Stimulated activated CD4-positive, alpha-beta T cell treated with anti-CD3 and anti-CD28 coated beads, Interleukin-4, amount 100 ng/mL, for 4 hours (primary cell): ENCODE results near the gene SEMA6A.

Experiments
- DNase-seq, 2 experiments: peaks; one replicate each; pipeline ENCODE4 v3.0.0-alpha.2; 2020

Gene SEMA6A

DNA sequence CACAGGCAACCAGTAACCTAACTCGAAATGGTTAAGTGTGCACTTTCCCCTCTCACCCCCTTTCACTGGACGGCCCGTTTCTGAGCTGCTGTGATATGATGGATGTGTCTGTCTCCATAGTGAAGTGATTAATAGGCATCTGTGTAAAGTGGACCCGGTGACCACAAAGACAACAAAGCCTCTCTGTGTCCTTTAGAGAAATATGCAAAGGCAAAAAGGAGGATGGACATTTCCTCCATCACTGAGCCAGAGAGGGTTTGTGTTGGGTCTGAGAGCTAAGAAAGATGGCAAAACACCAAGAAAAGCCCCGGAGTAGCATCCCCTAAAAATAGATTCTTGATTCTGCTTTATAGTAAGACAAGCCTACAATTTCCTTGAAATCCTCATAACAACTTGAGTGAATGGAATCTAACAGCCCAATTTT lies 120.6 kb downstream of the SEMA6A start:
- no peak for DNase-seq

DNA sequence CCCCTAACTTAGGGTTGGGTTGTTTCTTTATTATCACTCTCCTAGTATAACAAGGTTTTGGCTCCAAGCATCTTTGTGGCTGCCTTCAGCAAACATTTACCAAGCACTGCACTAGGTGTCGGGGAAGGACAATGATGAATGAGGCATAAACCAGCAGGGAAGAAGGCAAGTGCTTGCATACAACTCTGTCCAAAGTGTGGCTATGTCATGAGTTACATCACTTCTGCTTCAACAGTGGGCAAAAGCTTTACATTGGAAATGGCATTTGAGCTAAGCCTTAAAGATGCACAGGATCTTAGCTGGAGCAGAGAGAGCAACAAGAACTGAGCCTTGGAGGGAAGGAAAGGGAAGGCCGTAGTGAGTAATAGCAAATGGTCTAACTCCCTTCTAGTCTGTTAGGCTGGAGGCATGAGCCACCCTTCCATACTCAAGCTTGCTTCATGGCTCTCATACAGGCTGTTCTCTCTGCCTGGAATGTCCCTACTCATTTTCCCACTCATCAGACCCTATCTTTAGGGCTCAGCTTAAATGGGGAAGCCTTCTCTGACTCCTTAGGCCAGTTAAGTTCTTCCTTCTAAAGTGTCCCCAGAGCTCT lies 121.8 kb downstream of the SEMA6A start:
- no peak for DNase-seq

DNA sequence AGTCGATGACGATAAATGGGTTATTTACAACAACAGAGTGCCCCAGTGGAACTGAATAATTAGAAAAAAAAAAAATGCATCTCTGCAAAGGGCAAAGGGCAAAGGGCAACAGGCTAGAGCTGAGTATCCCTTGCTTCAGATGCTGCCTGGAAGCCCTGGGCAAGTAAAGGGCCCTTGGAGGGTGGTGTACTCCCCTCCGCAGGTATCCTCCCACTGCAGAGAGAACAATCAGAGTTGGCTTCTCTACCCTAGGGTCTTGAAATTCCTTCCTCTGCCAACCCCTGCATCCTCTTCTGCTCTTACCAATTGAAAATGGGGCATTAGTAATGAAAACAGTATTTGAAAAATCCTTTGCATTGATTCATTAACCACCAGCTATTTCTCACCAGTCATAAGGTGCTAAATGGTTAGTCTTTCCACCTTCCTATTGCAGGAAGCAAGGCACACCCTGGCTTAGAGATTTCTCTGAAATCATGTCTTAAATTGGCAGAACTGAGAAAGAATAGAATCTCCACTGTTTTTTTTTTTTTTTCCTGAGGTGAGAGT lies 122.6 kb downstream of the SEMA6A start:
- DNase-seq, result no peak

DNA sequence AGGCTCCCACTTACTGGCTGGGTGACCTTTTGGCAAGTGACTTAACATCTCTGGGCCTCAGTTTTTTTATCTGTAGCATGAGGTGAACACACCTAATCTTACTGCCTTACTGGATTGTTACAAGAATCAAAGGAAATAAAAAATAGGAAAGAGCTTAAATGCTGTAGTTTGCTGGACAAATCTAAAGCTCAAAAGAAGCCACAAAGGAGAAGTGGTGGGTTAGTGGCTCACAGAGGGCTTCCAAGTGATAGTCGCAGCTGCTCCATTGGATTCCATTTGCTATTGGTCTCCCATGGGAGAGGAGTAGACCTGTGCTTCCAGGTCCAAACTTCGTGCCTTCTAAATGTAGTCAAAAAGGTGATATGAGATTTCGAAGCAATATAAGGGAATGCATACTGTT lies 123.6 kb downstream of the SEMA6A start:
- DNase-seq, result no peak

DNA sequence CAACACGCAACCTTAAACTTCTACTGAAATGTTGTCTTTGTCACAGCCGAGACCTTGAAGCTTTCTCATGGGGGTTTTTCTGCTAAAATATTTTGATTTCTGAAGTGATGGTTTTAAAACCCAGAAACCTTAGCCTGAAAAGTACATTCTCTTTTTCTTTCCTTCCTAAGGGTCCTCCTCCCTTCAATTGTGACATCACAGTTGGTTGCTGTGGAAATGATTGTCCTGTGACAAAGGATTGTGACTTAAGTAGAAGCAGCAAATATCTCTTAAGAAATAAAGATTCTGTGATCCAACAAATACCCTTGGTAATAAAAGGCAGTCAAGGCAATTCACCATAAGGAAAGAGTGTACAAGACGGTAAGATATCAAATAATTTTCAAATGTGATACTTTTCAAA lies 125.2 kb downstream of the SEMA6A start:
- DNase-seq, result no peak

DNA sequence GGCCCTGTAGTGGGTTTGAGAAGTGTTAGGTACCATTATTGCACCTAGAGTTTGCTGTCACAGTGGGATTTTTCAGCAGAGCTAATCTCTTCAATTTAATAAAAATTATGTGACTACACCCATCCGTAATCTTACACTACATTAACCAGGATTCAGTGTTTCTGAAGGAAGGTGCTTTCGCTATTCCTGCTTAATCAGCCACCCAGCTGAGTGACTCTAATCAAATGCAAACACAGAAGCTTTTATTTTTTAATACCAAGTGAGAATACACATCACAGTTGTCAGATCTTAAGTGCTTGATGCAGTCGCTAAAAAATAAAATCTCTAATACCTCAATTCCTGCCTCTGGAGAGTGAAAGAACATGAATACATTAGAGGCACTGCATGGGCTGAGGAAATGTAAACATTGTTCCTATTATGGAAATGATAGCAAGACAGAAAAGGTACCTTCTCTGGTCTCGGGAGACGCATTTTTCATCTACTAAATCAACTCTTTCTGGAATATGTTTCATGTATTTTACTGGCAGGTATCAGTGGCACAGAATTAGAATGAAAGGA lies 125.7 kb downstream of the SEMA6A start:
- no peak for DNase-seq

DNA sequence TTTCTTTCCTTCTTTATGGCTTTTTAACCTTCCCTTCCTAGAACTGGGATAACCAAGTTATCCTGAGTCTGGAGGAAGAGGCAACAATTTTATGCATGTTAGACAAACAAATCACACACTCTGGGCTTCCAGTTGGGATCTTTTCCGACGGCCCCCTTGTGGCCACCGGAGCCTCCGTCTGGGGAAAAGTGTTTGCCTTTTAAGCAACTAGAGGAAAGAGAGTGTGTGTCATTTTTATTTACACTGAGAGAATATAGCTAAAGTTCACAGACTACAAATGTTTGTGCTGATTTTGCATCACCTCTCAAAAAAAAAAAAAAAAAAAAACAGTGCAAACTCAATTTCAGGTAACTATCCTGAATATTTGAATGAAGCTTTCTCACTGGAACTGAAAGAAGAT lies 126.2 kb downstream of the SEMA6A start:
- DNase-seq, result no peak

DNA sequence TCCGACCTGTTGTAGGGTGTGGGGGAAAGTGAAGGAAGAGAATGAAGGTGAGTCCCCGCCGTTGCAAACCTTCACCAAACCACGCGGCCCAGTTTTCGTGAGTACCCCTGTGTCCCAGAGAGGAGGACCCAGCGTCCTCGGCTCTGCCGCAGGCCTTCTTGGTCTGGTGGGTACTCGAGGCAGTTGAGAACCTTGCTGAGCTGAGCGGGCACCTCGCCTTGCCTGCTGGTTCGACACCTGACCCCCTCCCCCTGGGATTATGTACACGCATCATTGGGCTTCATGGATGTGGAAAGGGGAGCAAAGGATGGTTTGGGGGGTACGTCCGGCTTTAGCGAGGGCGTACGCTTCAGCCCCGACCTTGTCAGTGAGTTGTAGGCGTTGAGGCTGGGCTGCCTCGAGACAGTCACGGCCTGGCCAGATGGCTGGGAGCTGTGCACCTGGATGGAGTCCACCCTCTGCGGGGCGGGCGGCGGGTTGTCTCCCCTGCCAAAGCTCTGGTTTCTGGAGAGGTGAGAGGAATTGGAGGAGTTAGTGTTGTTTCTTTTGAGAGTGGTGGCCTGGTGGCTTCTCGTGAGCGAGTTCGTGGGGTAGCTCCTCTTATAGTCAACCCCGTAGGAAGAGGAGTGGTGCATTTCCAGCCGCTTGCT lies 128.1 kb downstream of the SEMA6A start:
- no peak for DNase-seq

DNA sequence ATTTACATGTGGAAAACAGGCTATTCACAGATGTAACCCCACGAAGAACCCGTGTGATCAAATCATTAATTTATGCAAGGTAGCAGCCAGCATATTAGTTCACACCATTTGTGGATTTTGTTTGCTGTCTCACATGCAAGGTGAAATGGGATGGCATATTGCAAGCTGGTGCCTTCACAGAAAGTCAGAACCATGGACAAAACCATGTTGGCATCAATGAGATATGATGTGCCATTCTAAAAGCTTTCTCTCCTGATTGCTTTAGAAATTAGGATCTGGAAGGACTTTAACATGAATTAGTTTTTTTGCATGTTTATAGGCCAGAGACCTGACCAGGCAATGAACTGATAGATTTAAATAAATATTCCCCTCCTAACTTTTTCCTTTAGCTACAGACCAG lies 129.3 kb downstream of the SEMA6A start:
- DNase-seq, result no peak

DNA sequence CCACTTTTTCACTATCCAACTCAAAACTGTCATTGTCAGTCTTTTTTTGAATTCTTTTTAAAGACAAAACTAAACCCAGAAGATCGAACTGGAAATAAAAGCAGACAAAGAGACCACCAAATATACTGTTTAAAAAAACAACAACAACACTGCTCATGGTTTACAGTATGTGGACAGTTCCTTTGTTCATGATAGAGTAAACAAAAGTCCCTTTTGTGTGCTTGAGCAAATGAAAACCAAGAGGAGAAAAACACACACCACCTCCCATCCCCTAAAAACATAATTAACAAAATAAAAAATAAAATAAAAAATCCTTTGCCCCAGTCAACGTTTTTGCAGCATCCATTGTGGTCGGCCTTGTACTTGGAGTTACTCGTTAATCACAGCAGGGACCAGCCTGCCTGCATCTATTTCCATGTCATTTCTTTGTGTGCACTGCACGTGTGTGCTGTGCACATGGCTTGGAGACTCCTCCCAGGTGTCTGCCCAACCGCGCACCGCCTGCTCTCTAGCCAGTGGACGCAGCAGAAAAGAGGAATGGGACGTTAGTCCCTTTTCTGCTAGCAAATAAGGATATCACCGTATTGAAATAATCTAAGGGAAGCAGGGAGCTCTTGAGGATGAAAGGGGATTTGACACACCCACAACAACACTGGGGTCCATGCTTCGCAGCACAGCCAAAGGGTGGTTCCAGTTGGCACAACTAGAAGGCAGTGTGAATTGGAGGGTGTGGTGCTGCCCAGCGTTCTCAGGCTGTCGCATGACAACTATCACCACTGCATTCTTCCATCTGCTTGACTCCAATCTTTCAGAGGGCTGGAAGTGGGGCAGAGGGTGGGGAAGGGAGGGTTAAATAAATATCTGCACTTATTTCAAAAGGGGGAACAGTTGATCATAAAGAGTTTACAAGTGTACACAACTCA lies 130.0 kb downstream of the SEMA6A start:
- no peak for DNase-seq

DNA sequence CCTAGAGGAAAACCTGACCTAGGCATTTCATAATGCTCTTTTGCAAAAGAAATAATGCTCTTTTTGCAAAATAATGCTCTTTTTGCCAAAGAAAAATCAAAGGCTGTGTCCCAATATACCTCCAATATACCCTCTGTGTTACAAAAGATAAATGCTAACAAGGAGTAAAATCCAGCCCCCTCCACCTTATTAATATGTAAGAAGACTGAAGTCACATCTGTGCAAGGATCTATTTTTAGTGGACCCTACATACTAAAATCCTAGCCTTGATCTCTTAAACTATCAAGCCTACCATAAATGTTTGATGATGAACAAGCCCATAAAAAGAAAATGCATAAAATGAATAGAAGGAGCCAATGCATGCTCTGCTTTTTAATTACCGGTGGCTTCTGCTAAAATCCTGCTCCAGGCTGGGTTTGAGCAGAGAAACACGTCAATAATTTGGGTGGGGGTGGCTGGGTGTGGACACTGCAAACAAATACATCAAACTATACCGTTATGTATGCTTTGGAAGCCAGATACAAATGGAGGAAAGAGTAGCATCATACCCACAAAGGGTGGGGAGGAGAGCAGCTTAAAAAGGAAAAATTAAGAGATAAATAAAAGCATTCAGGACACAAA lies 131.6 kb downstream of the SEMA6A start:
- DNase-seq, result no peak

DNA sequence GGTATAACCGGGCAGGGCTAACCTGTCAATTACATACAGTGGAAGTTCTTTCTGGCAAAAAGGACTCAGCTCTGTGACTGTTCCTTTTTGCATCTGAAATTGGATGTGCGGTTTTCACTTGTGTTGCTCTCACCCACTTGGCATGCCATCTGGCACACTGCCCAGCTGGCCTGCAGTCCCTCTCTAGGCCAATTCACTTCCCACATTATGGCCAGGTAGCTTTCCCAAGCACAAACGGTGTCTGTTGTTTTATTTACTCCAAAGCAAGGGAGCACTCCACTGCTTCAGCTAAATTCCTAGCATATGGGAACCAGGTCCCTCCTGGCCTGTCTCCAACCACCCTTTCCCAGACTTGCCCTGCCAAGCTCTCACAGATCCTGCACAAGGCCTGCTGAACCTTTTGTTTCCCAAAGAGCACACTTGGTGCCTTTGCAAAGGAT lies 132.5 kb downstream of the SEMA6A start:
- DNase-seq, result no peak

DNA sequence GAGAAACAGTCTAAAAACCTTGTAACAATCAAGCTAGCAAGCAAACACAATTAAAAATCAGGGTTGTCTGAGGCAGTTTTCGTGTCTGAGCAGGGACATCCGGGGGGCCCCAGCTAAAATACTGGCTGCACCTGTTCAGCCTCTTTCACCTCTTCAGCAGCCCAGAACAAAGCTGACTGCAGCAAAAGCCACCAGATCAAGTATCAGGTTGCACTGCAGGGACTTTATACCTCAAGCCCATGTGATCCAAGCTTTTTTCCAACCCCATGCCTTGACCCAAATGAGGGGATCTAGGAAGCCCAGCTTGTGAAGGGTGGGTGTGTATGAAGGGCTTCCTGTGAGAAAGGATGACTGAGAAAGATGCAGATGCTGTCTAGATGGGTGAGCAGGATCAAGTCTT lies 133.4 kb downstream of the SEMA6A start:
- DNase-seq, result no peak

DNA sequence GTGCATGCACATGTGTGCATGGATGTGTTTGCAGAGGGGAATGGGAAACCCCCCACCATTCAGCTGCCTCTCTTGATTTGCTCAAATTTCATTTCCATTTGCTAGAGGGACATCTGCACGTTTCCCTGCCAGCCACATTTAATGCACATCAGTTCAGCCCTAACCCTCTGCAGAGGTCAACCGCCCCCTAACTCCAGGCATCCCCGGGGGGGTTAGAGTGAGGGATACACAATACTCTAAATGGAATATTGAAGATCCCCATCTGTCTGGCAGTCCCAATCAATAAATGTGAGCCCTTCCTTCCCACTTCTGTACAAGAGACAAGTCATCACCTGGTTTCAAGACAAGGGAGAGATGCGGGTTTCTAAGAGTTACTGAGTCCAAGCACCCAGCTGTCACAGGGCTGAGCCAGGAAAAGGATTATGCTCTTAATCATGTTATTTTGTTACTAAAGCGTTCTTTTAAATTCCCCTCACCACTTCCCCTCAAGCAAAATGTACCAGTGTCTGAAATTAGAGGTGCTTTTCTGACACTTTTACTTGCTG lies 134.1 kb downstream of the SEMA6A start:
- DNase-seq, result no peak

DNA sequence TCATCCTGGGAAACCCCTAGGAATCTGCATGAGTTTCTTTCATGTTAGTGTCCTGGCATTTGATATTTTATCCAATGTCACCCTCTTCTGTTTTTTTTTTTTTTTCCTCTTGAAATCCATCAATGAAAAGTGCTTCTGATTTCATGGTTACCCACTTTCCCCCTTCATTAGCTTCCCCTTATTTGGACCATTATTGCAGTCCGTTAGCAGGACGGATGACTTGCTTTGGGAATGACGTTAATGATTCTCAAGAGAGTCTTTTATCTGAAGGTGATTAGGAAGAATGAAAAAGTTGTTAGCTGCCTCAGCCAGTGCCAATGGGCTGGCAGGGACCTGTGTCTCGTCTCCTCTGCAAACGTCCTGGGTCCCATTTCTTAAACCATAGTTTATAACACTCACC lies 134.7 kb downstream of the SEMA6A start:
- no peak for DNase-seq

DNA sequence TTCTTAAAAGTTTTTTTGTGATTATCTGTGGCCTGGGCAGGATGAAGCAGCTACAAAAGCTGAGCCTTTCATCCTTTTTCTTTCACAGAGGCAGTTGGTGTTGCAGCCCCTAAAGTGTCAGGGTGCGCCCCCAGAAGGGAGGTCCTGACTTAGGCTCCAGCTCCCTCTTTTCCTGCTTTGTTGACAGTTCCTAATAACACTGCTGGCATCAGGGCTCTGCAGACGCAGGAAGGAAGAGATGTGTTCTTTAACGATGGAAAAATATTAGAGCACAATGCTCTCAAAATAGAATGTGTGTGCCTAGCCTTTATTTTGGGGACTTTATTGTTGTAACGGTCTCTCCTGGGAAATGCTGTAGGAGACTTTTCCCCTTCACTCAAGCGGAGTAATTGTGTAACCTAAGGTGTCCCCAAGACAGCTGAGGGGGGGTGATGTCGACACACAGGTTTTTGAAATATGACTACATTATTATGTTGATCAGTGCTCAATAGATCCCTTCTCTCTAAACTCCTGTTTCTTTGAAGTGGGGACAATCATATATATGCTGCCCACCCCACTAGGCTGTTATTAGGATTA lies 135.6 kb downstream of the SEMA6A start:
- no peak for DNase-seq

DNA sequence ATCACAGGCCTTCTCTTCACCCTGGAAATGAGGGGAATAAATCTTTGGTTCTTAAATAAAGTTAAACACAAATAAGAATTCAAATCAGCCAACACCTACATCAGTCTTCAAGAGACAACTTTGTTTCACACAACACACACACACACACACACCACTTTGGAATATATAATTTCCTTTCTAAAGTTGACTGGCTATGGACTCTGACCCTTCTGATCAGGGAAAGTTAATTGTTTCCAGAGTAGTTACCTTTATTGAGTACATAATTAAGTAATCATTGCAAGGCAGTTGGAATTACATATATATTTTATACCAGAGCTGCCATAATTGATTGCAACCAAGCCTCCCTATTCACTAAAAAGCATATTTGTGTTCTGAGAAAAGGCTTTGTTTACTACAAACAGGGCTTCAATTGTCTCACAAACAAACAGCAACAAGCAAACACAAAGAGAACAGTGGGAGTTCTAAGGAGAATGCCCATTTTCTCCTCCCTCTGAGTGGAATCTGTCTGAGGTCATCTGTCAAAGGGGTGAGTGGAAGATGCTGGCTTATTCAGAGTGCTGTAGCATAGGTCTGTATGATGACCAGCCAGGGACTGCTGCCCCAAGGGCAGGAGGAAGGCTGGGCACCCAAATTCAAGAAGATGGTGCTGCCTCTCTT lies 136.6 kb downstream of the SEMA6A start:
- DNase-seq, result no peak

DNA sequence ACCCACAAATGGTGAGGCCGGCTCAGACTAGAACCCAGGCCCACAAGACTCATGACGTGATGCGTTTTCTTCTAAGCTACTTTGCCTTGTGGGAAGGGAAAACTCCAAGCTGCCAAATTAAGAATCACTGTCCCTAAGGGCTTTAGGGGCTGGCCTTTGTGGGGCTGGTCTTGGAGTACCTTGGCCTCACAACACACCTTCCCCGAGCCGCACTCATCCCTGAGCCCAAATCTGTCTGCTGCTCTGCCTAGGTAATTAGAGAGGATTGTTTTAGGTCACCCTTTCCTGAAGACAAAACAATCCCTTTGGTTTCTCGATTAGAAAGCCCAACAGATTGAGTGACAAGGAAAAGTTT lies 137.3 kb downstream of the SEMA6A start:
- DNase-seq, result no peak

DNA sequence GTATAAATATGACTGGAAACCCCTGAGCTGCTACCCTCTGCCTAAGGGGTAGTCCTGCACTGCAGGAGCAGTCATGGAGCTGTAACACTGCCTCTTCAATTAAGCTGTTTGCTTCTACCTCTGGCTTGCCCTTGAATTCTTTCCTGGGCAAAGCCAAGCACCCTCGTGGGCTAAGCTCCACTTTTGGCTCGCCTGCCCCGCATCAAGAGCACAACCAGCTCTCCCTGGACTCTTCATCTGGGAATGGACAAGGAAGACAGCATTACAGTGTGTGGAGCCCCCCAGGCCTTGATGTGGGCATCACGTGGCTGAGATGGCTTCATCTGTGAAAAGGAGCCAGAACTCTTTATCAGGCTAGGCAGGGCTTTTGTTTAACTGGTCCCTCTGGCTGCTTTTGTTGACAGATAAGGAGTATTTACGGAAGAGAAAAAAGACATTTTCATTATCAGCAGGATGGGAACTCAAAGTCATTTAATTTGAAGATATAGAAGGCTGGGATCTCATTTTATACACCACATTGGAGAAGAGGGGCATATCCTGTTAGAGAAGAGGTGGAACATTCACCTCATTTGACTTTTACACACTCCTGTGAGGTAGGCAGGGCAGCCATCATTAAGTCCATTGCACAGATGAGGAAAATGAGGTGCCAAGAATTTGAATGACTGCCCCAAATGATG lies 137.8 kb downstream of the SEMA6A start:
- no peak for DNase-seq

DNA sequence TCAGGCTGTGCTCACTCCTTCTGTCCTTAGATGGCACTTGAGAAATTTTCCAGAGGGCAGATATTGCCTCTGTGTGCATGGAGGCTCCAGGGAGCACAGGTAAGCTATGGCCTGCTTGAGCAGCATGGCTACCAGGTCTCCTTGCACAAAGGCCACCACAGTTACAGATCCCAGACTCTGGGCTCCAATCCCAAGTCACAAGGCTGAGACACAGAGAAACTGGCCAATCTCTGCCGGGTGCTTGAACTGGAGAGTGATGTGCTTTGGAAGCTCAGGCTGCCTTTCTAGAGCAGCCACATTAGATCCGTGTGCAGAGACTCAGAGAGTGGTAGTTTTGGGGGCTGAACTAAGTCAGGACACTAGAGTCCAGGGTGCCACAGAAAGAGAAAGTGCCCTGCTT lies 145.7 kb downstream of the SEMA6A start:
- DNase-seq, result no peak

DNA sequence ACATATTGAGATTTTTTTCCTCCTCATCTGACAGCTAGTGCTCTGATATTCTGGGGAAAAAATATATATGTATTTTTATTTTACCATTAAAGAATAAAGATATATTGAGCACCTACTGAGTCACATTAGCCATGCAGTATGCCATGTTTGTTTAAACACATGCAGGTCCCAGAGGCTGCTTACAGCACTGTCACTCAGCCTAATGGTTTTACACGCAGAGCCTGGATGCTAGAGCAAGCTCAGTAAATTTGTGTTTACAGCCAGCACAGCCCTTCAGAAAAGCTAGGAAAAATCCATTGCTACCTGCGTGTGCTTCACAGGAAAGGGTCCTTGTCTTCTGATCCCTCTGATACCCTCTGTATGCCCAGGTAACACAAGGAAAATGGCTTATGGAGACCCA lies 146.2 kb downstream of the SEMA6A start:
- no peak for DNase-seq
